RCC 7860 (cell line): ENCODE measurements around the gene TCP11L2.
"Not testable (repeated sequence)": the region's sequence is repeated elsewhere in the genome, so short reads cannot be mapped to it uniquely, and the experiment has no call there.

Experiments used
- DNase-seq: peaks from one replicate; pipeline ENCODE4 v3.0.0-alpha.2; 2015; ENCODE audit warnings: low spot score
- FAIRE-seq: peaks from 2 replicates; lab custom pipeline; 2012; peaks lifted over from hg19 to GRCh38; lab: Jason Lieb, UNC

TCP11L2 gene

DNA sequence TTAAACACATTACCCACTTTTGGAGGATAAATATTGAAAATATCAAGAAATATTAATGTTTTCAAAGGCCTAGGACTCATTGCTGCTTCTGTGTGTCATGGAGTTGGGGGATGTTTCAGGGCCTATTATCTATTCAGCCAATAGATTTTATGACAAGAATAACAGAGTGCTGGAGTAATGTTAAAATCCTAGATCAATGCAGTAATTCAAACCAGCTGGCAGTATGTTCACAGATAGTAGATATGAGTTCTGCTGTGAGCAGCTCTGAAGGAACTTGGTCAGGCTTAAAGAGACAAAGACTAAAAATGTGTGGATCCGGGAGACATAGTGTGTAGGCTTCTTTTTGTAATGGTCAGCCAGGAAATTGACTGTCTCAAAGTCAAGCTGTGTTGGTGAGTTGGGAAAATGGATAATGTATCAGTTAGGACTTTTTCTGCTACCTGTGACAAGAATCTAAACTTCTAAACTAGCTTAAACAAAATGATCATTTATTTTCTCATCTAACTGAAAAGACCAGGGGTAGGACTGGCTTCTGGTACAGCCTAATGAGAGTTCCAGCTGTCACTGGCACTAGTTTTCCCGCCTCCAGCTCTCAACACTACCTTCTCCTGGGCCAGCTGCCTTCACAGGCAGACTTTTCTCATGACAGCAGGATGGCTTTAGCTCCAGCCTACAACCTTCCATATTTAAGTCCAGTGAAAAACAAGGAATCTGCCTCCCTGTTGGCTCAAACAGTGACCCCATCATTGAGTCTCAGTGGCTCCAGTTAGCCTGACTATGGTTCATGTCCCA, 38.7 kb downstream of the TCP11L2 start:
- DNase-seq: no peak
- no peak for FAIRE-seq

DNA sequence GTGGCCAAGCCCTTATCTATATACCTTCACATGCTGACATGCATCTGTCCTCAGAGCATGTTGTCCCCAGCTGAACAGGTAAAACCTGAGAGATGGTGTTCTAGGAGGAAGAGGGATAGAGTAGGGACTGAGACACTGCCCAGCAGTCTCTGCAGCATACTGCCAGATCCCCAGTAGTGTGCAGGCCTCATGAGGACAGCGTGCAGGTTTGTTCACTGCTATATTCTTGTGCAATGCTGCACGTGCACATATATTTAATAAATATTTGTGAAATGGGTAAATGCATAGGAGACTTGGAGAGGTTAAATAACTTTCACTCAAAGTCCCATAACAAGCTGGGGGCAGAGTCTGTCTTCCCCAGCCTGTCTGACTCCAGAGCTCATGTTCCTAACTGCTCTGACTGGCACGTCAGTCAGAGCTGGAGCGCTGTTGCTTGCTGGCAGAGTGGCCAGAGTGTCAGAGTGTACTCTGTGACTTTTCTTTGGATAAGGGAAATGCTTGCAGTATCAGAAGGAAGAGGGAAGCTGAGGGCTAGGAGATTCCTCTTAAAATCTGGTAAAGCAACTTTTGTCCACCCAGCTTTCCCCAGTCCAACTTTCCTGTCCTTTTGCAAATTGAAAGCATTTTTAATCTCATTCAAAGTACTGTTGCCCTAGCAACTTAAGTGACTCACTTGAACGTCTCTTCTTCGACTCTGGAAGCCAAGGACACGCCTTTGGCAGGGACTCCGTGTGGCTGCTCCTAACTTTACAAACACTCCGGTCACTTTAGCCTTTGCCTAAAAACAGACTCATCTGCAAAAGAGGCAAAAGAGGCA, 40.1 kb downstream of the TCP11L2 start:
- FAIRE-seq (no peak), DNase-seq (peak; percentile 29)

DNA sequence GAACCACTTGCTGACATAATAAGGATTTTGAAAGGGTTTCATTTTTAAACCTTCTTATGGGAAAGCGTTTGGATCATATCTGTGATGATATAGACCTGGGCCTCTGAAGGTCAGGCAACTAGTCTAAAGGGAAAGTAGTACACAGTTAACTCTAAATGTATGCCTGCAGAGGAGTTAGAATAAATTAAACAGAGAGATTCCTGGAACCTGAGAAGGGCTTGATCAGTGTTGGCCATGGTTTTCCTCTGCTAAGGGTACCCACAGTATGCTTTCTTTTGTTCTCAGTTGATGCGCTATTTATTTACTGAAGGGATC, 40.6 kb downstream of the TCP11L2 start:
- FAIRE-seq (no peak), DNase-seq (no peak)

DNA sequence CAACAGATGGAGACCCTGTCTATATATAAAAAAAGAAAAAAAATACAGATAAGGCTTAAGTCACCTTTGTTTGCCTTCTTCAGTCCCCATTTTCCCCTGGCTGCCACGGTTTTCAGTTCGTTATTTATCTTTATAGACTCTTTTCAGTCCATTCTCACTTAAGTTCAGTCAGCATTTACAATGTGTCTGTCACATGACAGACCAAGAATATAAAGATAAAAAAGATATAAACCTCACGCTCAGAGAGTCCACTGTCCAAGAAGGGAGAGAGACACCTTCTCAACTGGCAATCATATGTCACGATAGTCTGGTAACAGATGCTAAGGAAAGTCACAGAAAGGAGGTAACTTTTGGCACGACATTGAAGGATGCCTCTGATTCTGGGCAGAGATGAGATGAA, 41.6 kb downstream of the TCP11L2 start:
- FAIRE-seq (no peak), DNase-seq (no peak)

DNA sequence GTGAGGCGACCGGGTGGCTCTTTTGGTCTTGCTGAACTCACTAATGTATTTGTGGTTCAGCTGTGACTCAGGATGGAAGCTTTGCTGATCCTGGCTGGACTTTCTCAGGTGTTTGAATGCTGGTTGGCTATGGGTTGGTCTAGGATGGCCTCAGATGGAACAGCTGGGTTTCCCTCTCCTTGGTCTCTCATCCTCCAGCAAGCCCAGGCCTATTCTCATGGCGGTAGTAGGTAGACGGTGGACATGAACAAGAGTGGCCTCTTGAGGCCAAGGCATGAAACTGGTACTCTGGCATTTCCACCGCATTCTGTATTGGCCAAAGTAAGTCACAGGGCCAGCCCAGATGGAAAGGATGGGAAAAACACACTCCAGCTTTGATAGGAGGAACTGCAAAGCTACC, 43.2 kb downstream of the TCP11L2 start:
- FAIRE-seq: no peak
- DNase-seq: peak; percentile 17

- DNase-seq (no peak), FAIRE-seq (no peak)
Measured at GRCh38 chr12:106348411-106348810, 45.9 kb downstream of the TCP11L2 start.

DNA sequence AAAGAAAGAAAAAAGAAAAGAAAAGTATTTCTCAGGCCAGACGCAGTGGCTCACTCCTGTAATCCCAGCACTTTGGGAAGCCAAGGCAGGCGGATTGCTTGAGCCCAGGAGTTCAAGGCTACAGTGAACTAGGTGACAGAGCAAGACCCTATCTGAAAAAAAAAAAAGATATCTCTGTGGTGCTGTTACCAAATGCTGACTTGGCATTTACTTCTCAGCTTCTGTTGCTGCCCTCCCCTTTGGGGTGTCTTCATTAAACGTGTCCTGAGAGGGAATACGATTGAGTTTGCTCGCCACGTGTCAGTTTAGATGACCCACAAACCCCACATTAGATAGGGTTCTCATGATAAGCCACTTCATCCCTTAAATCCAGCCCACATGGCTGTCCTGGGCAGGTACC, 50.6 kb downstream of the TCP11L2 start:
- DNase-seq (no peak), FAIRE-seq (no peak)

DNA sequence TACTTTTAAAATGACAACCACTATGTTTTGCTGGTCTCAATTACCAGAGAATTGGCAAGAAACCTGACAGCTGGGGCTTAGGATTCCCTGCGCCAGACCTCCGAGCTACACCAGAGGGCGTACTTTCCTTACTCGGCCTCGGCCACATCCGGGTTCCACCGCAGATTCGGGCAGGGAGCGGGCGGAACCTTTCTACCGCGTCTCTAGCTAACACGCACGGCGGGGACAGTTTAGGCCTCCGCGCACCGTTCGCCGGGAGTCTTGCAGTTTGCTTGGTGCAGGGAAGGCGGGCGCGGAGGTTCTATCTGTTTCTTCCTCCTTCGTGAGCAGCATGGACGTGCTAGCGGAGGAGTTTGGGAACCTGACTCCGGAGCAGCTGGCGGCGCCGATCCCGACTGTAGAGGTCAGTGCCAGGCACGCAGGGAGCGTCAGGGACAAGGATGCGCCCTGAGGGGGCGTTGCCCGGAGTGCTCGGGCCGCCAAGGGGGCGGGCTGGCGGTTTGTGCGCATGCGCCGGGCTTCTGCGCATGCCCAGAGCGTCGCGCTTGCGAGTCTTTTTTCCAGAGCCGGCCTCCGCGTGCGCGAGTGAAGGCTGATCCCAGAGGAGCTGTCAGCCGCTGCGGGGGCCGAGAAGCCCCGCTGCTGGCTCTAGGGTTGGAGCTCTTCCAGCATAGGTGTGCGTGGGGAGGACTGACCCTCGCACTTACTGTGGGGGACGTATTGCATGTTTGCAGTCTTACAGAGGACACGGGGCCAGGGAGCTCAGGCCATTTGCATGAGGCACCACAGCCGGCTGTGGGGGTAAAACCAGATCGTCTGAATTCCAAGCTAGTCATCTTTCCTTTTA, 55.2 kb downstream of the TCP11L2 start, which contains the start of gene POLR3B:
POLR3B (plus strand) TSS at position 200 of the 847 bp plus-strand sequence; CDS start at position 332, 132 bp downstream.
- DNase-seq (peak; percentile 81), FAIRE-seq (no peak)

- peak; percentile 26 for DNase-seq
Measured at GRCh38 chr12:106358396-106359241, 56.1 kb downstream of the TCP11L2 start.

GRCh38 chr12:106359646-106360399, 57.3 kb downstream of the TCP11L2 start:
- no peak for FAIRE-seq
- no peak for DNase-seq

More at GRCh38 chr12:106358396-106359241, 56.1 kb downstream of the TCP11L2 start:
- no peak for FAIRE-seq

DNA sequence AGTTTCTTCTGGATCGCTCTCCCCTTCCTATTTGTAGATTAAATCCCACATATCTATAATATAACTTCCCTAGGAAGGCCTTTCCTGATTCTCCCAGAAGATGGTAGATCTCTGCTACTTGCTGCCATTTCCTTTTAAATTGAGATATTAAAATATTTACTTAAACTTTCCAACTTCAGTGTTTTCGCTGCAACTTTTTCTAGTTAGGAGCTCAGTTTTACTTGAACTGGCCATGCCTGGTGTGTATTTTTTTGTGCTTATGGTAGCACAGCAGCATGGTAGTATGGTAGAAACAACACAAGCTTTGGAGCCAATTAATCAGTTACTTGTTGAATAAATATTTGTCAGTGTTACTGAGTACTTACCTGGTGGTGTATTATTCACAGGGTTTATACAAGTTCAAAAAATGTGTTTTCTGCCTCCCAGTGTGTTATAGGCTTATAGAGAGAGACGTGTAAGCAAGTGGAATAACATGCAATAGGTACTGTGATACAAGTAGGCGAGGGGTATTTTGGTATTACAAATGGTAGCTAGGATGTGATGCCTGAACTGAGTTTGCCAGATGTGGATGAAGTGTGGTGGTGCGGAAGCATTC, 58.0 kb downstream of the TCP11L2 start:
- no peak for DNase-seq
- FAIRE-seq: no peak

DNA sequence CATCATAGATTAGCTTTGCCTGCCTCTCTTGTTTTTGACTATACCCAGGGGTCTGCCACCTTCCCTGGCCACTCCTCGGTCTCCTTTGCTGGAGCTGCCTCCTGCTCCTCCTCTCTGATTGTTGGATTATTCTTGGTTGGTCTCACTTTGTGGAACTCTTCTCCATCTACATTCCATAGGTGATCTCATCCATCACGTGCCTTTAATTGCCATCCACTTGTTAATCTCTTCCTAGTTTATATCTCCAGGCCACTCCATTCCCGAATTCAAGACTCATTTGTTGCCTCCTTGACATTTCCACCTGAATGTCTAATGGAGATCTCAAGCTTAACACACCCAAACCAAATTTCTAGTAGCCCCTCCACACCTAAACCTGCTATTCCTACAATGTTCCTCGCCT, 60.4 kb downstream of the TCP11L2 start:
- no peak for FAIRE-seq
- DNase-seq: no peak

DNA sequence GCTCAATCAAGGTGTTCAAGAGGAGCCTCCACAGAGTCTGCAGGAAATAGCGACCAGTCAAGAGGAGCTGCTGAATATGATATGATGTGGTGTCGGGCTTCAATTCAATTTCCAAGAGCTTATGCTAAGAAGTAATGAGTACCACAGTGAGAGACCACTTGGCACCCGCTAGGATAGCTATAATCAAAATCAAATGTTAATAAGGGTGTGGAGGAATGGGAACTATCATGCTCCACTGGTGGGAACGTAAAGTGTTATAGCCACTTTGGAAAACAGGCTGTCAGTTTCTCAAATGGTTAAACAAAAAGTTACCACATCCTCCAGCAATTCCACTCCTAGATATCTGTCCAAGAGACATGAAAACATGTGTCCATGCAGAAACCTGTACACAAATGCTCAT, 61.7 kb downstream of the TCP11L2 start:
- no peak for FAIRE-seq

GRCh38 chr12:106369624-106370346, 67.3 kb downstream of the TCP11L2 start:
- peak; percentile 64 for FAIRE-seq

More for the DNA sequence above, 61.7 kb downstream of the TCP11L2 start:
- no peak for DNase-seq

GRCh38 chr12:106378788-106379187, 76.3 kb downstream of the TCP11L2 start:
- DNase-seq: no peak
- FAIRE-seq: no peak

More at GRCh38 chr12:106369624-106370346, 67.3 kb downstream of the TCP11L2 start:
- DNase-seq: peak; percentile 63

DNA sequence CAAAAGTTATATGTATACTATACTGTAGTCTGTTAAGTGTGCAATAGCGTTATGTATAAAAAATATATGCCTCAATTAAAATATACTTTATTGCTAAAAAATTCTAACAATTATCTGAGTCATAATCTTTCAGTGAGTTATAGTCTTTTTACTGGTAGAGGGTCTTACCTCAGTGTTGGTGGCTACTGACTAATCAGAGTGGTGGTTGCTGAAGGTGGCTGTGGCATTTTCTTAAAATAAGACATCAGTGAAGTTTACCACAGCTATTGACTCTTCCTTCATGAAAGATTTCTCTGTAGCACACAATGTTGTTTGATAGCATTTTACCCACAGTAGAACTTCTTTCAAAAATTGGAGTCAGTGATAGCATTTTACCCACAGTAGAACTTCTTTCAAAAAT, 78.4 kb downstream of the TCP11L2 start:
- FAIRE-seq: no peak
- DNase-seq: no peak

DNA sequence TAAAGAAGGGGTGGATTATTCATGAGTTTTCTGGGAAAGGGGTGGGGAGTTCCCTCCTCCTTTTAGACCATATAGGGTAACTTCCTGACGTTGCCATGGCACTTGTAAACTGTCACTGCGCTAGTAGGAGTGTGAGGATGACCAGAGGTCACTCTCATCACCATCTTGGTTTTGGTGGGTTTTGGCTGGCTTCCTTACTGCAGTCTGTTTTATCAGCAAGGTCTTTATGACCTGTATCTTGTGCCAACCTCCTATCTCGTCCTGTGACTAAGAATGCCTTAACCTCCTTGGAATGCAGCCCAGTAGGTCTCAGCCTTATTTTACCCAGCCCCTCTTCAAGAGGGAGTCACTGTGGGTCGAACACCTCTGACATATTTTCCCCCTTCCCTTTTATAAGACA, 79.3 kb downstream of the TCP11L2 start:
- FAIRE-seq, DNase-seq: not testable (repeated sequence)

DNA sequence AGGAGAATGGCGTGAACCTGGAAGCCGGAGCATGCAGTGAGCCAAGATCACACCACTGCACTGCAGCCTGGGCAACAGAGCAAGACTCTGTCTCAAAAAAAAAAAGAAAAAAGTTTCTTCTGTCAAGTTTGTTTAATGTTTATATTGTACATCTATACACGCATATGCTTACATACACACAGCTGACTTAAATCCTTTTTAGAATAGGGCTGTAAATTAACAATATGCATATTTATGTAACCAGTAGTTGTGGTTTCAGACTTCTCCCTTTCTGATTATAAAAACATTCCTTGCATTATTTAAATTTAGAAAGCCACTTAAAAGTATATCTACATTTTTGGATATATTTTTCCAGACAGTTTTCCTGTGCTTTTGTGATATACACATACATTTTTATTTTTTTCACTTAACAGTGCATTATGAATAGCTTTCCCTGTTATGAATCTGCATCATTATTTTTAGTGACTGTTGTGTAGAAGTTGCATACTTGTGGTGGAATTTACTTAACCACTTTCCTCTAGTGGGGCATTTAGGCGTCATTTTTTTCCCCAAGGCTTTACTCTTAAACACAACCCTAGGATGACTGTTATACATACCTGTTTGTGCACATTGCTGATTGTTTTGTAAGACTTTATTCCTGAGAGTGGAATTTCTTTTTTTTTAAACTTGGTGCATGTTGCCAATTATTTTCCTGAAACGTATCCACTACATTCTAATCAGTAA, 84.4 kb downstream of the TCP11L2 start:
- no peak for FAIRE-seq
- DNase-seq: no peak
